HCT116 (cell line): ENCODE results near the gene CRYBG2.

Source experiments
- EZH2 ChIP-seq: fragments of 200-600 bp; sonication (generic); IDR thresholded peaks from 2 replicates; pipeline ENCODE4 v1.6.1; 2017; ENCODE audit warnings: antibody characterized with exemption, mixed run types
- MAX ChIP-seq: IDR thresholded peaks from 2 replicates; pipeline ENCODE4 v1.6.1; 2012
- POLR2A ChIP-seq: IDR thresholded peaks from 2 replicates; pipeline ENCODE4 v1.7.0; 2011; ENCODE audit warnings: borderline replicate concordance; ENCODE audit not compliant: insufficient read depth, insufficient read length; ENCODE audit errors: extremely low read depth
- POLR2AphosphoS5 ChIP-seq: IDR thresholded peaks from 2 replicates; pipeline ENCODE4 v1.6.1; 2011; ENCODE audit warnings: mild to moderate bottlenecking, low read depth, low read length, moderate library complexity
- SRF ChIP-seq: IDR thresholded peaks from 2 replicates; pipeline ENCODE4 v1.6.1; 2012; ENCODE audit warnings: low read depth
- TCF7L2 ChIP-seq: IDR thresholded peaks from 2 replicates; pipeline ENCODE4 v1.7.0; 2011; ENCODE audit warnings: borderline replicate concordance, inconsistent platforms; ENCODE audit not compliant: insufficient read depth, insufficient read length; ENCODE audit errors: extremely low read depth
- TF ChIP-seq, protein P1 (sequence below), 3 experiments: fragments of 200-600 bp in 1 of 3; sonication (generic) in 1 of 3; IDR thresholded peaks in 2 of 3; conservative IDR thresholded peaks in 1 of 3; 2 replicates each; pipeline ENCODE4 v1.5.1; 2012 to 2017; ENCODE audit warnings: low read depth in 2 of 3, low read length in 2 of 3, antibody characterized with exemption in 1 of 3, borderline replicate concordance in 1 of 3, control low read depth in 1 of 3, mild to moderate bottlenecking in 1 of 3, mixed read lengths in 1 of 3, mixed run types in 1 of 3, moderate library complexity in 1 of 3; ENCODE audit not compliant: insufficient read depth in 1 of 3
- TF ChIP-seq, protein P2 (sequence below): IDR thresholded peaks from 2 replicates; pipeline ENCODE4 v1.6.1; 2012; ENCODE audit warnings: low read depth

GRCh38 chr1:26282401-26282918 lies 71.5 kb downstream of the CRYBG2 start:
- TF ChIP-seq EZH2, result no peak
- TF ChIP-seq, protein P1, sequence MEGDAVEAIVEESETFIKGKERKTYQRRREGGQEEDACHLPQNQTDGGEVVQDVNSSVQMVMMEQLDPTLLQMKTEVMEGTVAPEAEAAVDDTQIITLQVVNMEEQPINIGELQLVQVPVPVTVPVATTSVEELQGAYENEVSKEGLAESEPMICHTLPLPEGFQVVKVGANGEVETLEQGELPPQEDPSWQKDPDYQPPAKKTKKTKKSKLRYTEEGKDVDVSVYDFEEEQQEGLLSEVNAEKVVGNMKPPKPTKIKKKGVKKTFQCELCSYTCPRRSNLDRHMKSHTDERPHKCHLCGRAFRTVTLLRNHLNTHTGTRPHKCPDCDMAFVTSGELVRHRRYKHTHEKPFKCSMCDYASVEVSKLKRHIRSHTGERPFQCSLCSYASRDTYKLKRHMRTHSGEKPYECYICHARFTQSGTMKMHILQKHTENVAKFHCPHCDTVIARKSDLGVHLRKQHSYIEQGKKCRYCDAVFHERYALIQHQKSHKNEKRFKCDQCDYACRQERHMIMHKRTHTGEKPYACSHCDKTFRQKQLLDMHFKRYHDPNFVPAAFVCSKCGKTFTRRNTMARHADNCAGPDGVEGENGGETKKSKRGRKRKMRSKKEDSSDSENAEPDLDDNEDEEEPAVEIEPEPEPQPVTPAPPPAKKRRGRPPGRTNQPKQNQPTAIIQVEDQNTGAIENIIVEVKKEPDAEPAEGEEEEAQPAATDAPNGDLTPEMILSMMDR (IDR thresholded peaks at IDR 0.05 in 2 of 3, conservative IDR thresholded peaks at IDR 0.05 in 1 of 3; ENCODE audit: borderline replicate concordance in 1 of 3, insufficient read depth in 1 of 3, low read depth in 2 of 3, low read length in 2 of 3), result no peak
- TF ChIP-seq POLR2AphosphoS5, result no peak
- no peak for TF ChIP-seq POLR2A
- no peak for TF ChIP-seq TCF7L2
- no peak for TF ChIP-seq MAX
- TF ChIP-seq SRF, result no peak
- TF ChIP-seq, protein P2, sequence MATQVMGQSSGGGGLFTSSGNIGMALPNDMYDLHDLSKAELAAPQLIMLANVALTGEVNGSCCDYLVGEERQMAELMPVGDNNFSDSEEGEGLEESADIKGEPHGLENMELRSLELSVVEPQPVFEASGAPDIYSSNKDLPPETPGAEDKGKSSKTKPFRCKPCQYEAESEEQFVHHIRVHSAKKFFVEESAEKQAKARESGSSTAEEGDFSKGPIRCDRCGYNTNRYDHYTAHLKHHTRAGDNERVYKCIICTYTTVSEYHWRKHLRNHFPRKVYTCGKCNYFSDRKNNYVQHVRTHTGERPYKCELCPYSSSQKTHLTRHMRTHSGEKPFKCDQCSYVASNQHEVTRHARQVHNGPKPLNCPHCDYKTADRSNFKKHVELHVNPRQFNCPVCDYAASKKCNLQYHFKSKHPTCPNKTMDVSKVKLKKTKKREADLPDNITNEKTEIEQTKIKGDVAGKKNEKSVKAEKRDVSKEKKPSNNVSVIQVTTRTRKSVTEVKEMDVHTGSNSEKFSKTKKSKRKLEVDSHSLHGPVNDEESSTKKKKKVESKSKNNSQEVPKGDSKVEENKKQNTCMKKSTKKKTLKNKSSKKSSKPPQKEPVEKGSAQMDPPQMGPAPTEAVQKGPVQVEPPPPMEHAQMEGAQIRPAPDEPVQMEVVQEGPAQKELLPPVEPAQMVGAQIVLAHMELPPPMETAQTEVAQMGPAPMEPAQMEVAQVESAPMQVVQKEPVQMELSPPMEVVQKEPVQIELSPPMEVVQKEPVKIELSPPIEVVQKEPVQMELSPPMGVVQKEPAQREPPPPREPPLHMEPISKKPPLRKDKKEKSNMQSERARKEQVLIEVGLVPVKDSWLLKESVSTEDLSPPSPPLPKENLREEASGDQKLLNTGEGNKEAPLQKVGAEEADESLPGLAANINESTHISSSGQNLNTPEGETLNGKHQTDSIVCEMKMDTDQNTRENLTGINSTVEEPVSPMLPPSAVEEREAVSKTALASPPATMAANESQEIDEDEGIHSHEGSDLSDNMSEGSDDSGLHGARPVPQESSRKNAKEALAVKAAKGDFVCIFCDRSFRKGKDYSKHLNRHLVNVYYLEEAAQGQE, result no peak
